IMR-90 (cell line): ENCODE data around the gene EIF3K. TPM values are rescaled to one million over a fixed set of nuclear protein-coding genes. Genes with fewer than 3 reads are reported as not detected.

ENCODE experiments used
- ATAC-seq: fragments of 200-7000 bp; cut with Tn5 transposase; 2 replicates; pipeline ENCODE4 v1.9.1; 2020; ENCODE audit warnings: low read depth, mild to moderate bottlenecking, moderate library complexity
- BruUV-seq: library from RNA; stranded (reverse); fragments of 400-500 nt; replicated peaks from 2 replicates; lab custom pipeline; 2021; lab: Mats Ljungman, UMichigan
- CTCF ChIA-PET: fragments of 300-600 bp; formaldehyde crosslinking; extraction: SDS; loops from one replicate; lab custom pipeline; 2021; ENCODE audit warnings: antibody characterized with exemption; lab: Yijun Ruan, JAX
- POLR2A ChIA-PET: fragments of 300-600 bp; sonication (Branson Sonifier 250); formaldehyde crosslinking; loops from one replicate; lab custom pipeline; 2022; ENCODE audit warnings: antibody characterized with exemption; ENCODE audit not compliant: unreplicated experiment; lab: Charles Lee
- DNase-seq: peaks from one replicate; pipeline ENCODE4 v3.0.0; 2013
- H2AFZ ChIP-seq: replicated peaks from 2 replicates; pipeline ENCODE3; 2013; ENCODE audit warnings: low read length, mild to moderate bottlenecking; ENCODE audit not compliant: poor library complexity
- H2AK5ac ChIP-seq: 2 replicates; pipeline ENCODE4 v1.6.1; 2013; ENCODE audit warnings: low read depth, low read length, inconsistent platforms
- H2AK9ac ChIP-seq: replicated peaks from 2 replicates; pipeline ENCODE3; 2013; ENCODE audit warnings: mild to moderate bottlenecking, low read depth, low read length, moderate library complexity; ENCODE audit not compliant: poor library complexity
- H2BK120ac ChIP-seq: 2 replicates; pipeline ENCODE4 v1.6.1; 2013; ENCODE audit warnings: low read depth, low read length, inconsistent platforms
- H2BK15ac ChIP-seq: 3 replicates; pipeline ENCODE4 v1.6.1; 2013; ENCODE audit warnings: low read depth, low read length, inconsistent platforms
- H2BK20ac ChIP-seq: 2 replicates; pipeline ENCODE4 v1.6.1; 2013; ENCODE audit warnings: low read depth, mild to moderate bottlenecking, inconsistent platforms, low read length, moderate library complexity
- H2BK5ac ChIP-seq: 2 replicates; pipeline ENCODE4 v1.6.1; 2013; ENCODE audit warnings: mild to moderate bottlenecking, low read depth, low read length, inconsistent platforms; ENCODE audit not compliant: poor library complexity, severe bottlenecking
- H3K14ac ChIP-seq: replicated peaks from 2 replicates; pipeline ENCODE4 v1.6.1; 2013; ENCODE audit warnings: low read depth, low read length, inconsistent platforms
- H3K18ac ChIP-seq: 2 replicates; pipeline ENCODE4 v1.6.1; 2013; ENCODE audit warnings: low read depth, low read length, control low read depth
- H3K23ac ChIP-seq: 2 replicates; pipeline ENCODE4 v1.6.1; 2013; ENCODE audit warnings: low read depth, low read length, inconsistent platforms
- H3K27ac ChIP-seq: 2 replicates; pipeline ENCODE4 v1.5.1; 2013; ENCODE audit warnings: mild to moderate bottlenecking, control low read depth, low read length; ENCODE audit not compliant: insufficient read depth
- H3K27me3 ChIP-seq: 2 replicates; pipeline ENCODE4 v1.6.1; 2013; ENCODE audit warnings: low read length; ENCODE audit not compliant: control insufficient read depth, insufficient read depth
- H3K36me3 ChIP-seq: 2 replicates; pipeline ENCODE4 v1.6.1; 2013; ENCODE audit warnings: low read length, mixed read lengths; ENCODE audit not compliant: control insufficient read depth, insufficient read depth
- H3K4ac ChIP-seq: 2 replicates; pipeline ENCODE4 v1.6.1; 2013; ENCODE audit warnings: low read depth, low read length, inconsistent platforms
- H3K4me1 ChIP-seq: 2 replicates; pipeline ENCODE4 v1.6.1; 2013; ENCODE audit warnings: low read length, mixed read lengths; ENCODE audit not compliant: control insufficient read depth, insufficient read depth
- H3K4me2 ChIP-seq: 2 replicates; pipeline ENCODE4 v1.6.1; 2013; ENCODE audit warnings: low read depth, mild to moderate bottlenecking, control low read depth, low read length, moderate library complexity
- H3K4me3 ChIP-seq: 2 replicates; pipeline ENCODE4 v1.5.1; 2013; ENCODE audit warnings: low read depth, mild to moderate bottlenecking, control low read depth, low read length, moderate library complexity; ENCODE audit not compliant: insufficient read depth
- H3K56ac ChIP-seq: 2 replicates; pipeline ENCODE4 v1.6.1; 2013; ENCODE audit warnings: low read length, inconsistent platforms; ENCODE audit not compliant: insufficient read depth; ENCODE audit errors: extremely low read depth
- H3K79me1 ChIP-seq, 2 experiments: 2 replicates each; pipeline ENCODE4 v1.6.1; 2013; ENCODE audit warnings: low read length in 2 of 2, inconsistent platforms in 1 of 2, low read depth in 1 of 2
- H3K9ac ChIP-seq: 2 replicates; pipeline ENCODE4 v1.6.1; 2013; ENCODE audit warnings: low read depth, low read length, control low read depth
- H3K9me1 ChIP-seq: 2 replicates; pipeline ENCODE4 v1.6.1; 2013; ENCODE audit warnings: low read length, inconsistent platforms; ENCODE audit not compliant: insufficient read depth
- H3K9me3 ChIP-seq: 2 replicates; pipeline ENCODE4 v1.6.1; 2013; ENCODE audit warnings: low read length; ENCODE audit not compliant: control insufficient read depth, insufficient read depth
- H4K20me1 ChIP-seq: 2 replicates; pipeline ENCODE4 v1.6.1; 2013; ENCODE audit warnings: low read length, inconsistent platforms; ENCODE audit not compliant: insufficient read depth
- H4K5ac ChIP-seq: 2 replicates; pipeline ENCODE4 v1.6.1; 2013; ENCODE audit warnings: mild to moderate bottlenecking, low read depth, low read length, control low read depth
- H4K8ac ChIP-seq, 2 experiments: 2 replicates each; pipeline ENCODE4 v1.6.1; 2013; ENCODE audit warnings: low read depth in 2 of 2, low read length in 2 of 2, control low read depth in 1 of 2, inconsistent platforms in 1 of 2
- H4K91ac ChIP-seq: 2 replicates; pipeline ENCODE4 v1.6.1; 2013; ENCODE audit warnings: low read depth, low read length, inconsistent platforms; ENCODE audit not compliant: insufficient read depth
- BHLHE40 ChIP-seq: fragments of 150-350 bp; IDR thresholded peaks from 2 replicates; pipeline ENCODE4 v1.6.1; 2016; ENCODE audit warnings: mild to moderate bottlenecking, low read depth, low read length
- CEBPB ChIP-seq: IDR thresholded peaks from 2 replicates; pipeline ENCODE4 v1.6.1; 2012; ENCODE audit warnings: low read depth, low read length, improper control_type of control experiment
- CHD1 ChIP-seq: IDR thresholded peaks from 2 replicates; pipeline ENCODE4 v1.6.1; 2012; ENCODE audit warnings: low read depth, low read length, improper control_type of control experiment
- CTCF ChIP-seq: conservative IDR thresholded peaks from 2 replicates; pipeline ENCODE4 v1.5.1; 2012; ENCODE audit warnings: mild to moderate bottlenecking, low read depth, low read length, improper control_type of control experiment
- ELK1 ChIP-seq: fragments of 150-350 bp; IDR thresholded peaks from 2 replicates; pipeline ENCODE4 v1.6.1; 2016; ENCODE audit warnings: low read depth, mild to moderate bottlenecking, low read length, moderate library complexity, borderline replicate concordance
- FOS ChIP-seq: fragments of 150-350 bp; IDR thresholded peaks from 2 replicates; pipeline ENCODE4 v1.6.1; 2016; ENCODE audit warnings: low read depth, low read length
- MAFK ChIP-seq: IDR thresholded peaks from 2 replicates; pipeline ENCODE4 v1.6.1; 2012; ENCODE audit warnings: low read depth, low read length, improper control_type of control experiment
- MAZ ChIP-seq: IDR thresholded peaks from 2 replicates; pipeline ENCODE4 v1.6.1; 2012; ENCODE audit warnings: low read depth, mild to moderate bottlenecking, low read length, improper control_type of control experiment, moderate library complexity, borderline replicate concordance
- MXI1 ChIP-seq: IDR thresholded peaks from 2 replicates; pipeline ENCODE4 v1.6.1; 2012; ENCODE audit warnings: low read depth, mild to moderate bottlenecking, low read length, moderate library complexity, borderline replicate concordance
- NFE2L2 ChIP-seq: fragments of 150-350 bp; IDR thresholded peaks from 2 replicates; pipeline ENCODE4 v1.6.1; 2016; ENCODE audit warnings: low read depth, mild to moderate bottlenecking, low read length
- POLR2A ChIP-seq: IDR thresholded peaks from 2 replicates; pipeline ENCODE4 v1.6.1; 2012; ENCODE audit warnings: mild to moderate bottlenecking, low read depth, low read length
- RAD21 ChIP-seq: IDR thresholded peaks from 2 replicates; pipeline ENCODE4 v1.6.1; 2012; ENCODE audit warnings: low read length, improper control_type of control experiment
- RCOR1 ChIP-seq: IDR thresholded peaks from 2 replicates; pipeline ENCODE4 v1.6.1; 2012; ENCODE audit warnings: mild to moderate bottlenecking, low read length, improper control_type of control experiment; ENCODE audit not compliant: insufficient replicate concordance
- RFX5 ChIP-seq: IDR thresholded peaks from 2 replicates; pipeline ENCODE4 v1.8.0; 2012; ENCODE audit warnings: low read depth, mild to moderate bottlenecking, low read length, moderate library complexity
- SMC3 ChIP-seq: fragments of 150-350 bp; IDR thresholded peaks from 2 replicates; pipeline ENCODE4 v1.6.1; 2016; ENCODE audit warnings: low read depth, mild to moderate bottlenecking, antibody characterized with exemption, low read length, moderate library complexity
- WGBS, 2 experiments: methylation state at CpG; one replicate each; pipeline versions ENCODE4 v1.1.5 to v1.1.7; 2013; ENCODE audit warnings: missing lambda C conversion rate in 2 of 2; ENCODE audit not compliant: insufficient read length in 1 of 2; ENCODE audit errors: extremely low coverage in 2 of 2; 5-methylcytosine and 5-hydroxymethylcytosine counted together
- dilution Hi-C: fragments of 300-500 bp; cut with HindIII; formaldehyde crosslinking; loops from one replicate; pipeline ENCODE4 v1.14.3; 2018; ENCODE audit warnings: low sequenced_read_pairs; ENCODE audit not compliant: unreplicated experiment
- in situ Hi-C: fragments of 300-500 bp; cut with MboI; formaldehyde crosslinking; loops from 3 replicates; pipeline ENCODE4 v1.14.3; 2019; ENCODE audit warnings: low sequenced_read_pairs, inconsistent platforms, mixed read lengths
- intact Hi-C: fragments of 100-400 bp; cut with micrococcal nuclease; formaldehyde crosslinking; loops from 2 replicates; pipeline ENCODE4 v1.10.0; 2022
- polyA plus RNA-seq, 3 experiments: library from polyadenylated mRNA; depleted of rRNA; stranded (reverse); fragments of >200 nt; gene quantifications; 2 replicates each; pipeline ENCODE4 v1.2.3, GENCODE V29; 2012; ENCODE audit warnings: low replicate concordance in 1 of 3
- total RNA-seq: library from RNA; depleted of rRNA; stranded (reverse); fragments of >200 nt; gene quantifications from 2 replicates; pipeline ENCODE4 v1.2.3, GENCODE V29; 2012
- TF ChIP-seq, protein P1 (sequence below): fragments of 150-350 bp; IDR thresholded peaks from 2 replicates; pipeline ENCODE4 v1.6.1; 2017; ENCODE audit warnings: mild to moderate bottlenecking, antibody characterized with exemption, low read length, low read depth

The EIF3K gene
- total and polyA plus RNA-seq, 2 of the 4 experiments (the other 2 are of a cell fraction), result 575 to 1,137 TPM

- Histone ChIP-seq H3K14ac (no peak overlapping the region), H3K4ac (no peak overlapping the region), H4K91ac (no peak overlapping the region), H2BK5ac (no peak overlapping the region), H2BK20ac (no peak overlapping the region), H2BK15ac (no peak overlapping the region), H3K4me1 (no peaks in the 10 kb centered on the region), H3K27ac (no peak overlapping the region), H3K56ac (no peak overlapping the region), H3K18ac (no peak overlapping the region), H3K23ac (no peak overlapping the region), H3K36me3 (no peaks in the 10 kb centered on the region), H3K4me3 (no peak overlapping the region), H2AK5ac (no peak overlapping the region), H2BK120ac (no peak overlapping the region), H2AFZ (no peak overlapping the region), H3K79me1 (no peaks in the 10 kb centered on the region), H4K5ac (no peak overlapping the region), H3K4me2 (no peak overlapping the region), H4K20me1 (no peaks in the 10 kb centered on the region), H3K27me3 (peaks cover 2% of the 10 kb centered on the region; the same call in 1 of the 2 replicates), H4K8ac (no peak overlapping the region), H3K9me3 (no peaks in the 10 kb centered on the region), H2AK9ac (no peak overlapping the region), H3K9ac (no peak overlapping the region), H3K9me1 (no peaks in the 10 kb centered on the region)
- BruUV-seq, result no TSS peak
- ATAC-seq, result no peak
- in situ Hi-C loops, result no loop called here
- DNase-seq, result no peak
- TF ChIP-seq MAFK (no peak), POLR2A (no peak), CHD1 (no peak), RAD21 (no peak), MAZ (no peak), BHLHE40 (no peak), ELK1 (no peak), CEBPB (no peak), NFE2L2 (no peak), CTCF (no peak), RFX5 (no peak), MXI1 (no peak), FOS (no peak), SMC3 (no peak), RCOR1 (no peak)
- TF ChIP-seq, protein P1, sequence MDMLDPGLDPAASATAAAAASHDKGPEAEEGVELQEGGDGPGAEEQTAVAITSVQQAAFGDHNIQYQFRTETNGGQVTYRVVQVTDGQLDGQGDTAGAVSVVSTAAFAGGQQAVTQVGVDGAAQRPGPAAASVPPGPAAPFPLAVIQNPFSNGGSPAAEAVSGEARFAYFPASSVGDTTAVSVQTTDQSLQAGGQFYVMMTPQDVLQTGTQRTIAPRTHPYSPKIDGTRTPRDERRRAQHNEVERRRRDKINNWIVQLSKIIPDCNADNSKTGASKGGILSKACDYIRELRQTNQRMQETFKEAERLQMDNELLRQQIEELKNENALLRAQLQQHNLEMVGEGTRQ, result no peak
- WGBS, 2 experiments, result 80% methylated on average over 1 of the region's 2 CpGs; no CpG with 5 or more reads in 1 of the 2 experiments
- intact Hi-C loops, result no loop called here
- CTCF ChIA-PET, result no interaction called here
- POLR2A ChIA-PET, result no interaction called here
- dilution Hi-C loops, result no loop called here
Measured at GRCh38 chr19:38587562-38587961, 31.4 kb upstream of the EIF3K start.
